ENCODE data around the gene TBX20.
"Not testable (repeated sequence)": the region's sequence is repeated elsewhere in the genome, so short reads cannot be mapped to it uniquely, and the experiment has no call there.

TBX20 gene

DNA sequence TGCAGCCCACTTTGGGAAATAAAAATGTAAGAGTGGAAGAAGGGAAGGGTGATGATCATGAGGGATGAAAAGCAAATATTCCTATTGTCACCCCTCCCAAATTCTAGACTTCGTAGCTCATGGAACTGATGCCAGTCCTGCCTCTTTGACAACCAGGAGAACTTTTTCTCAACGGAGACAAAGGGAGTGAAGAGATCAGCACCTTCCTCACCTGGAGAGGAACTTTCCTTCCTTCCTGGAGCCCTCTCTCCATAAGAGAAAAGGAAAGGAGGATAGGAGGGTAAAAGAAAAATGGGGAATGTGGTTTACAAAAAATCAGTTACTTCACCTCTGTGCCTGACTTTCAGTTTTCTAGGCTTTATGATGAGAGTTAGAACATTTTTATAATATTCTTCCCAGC, 3.4 kb downstream of the TBX20 start:
- TF ChIP-seq, protein P1, sequence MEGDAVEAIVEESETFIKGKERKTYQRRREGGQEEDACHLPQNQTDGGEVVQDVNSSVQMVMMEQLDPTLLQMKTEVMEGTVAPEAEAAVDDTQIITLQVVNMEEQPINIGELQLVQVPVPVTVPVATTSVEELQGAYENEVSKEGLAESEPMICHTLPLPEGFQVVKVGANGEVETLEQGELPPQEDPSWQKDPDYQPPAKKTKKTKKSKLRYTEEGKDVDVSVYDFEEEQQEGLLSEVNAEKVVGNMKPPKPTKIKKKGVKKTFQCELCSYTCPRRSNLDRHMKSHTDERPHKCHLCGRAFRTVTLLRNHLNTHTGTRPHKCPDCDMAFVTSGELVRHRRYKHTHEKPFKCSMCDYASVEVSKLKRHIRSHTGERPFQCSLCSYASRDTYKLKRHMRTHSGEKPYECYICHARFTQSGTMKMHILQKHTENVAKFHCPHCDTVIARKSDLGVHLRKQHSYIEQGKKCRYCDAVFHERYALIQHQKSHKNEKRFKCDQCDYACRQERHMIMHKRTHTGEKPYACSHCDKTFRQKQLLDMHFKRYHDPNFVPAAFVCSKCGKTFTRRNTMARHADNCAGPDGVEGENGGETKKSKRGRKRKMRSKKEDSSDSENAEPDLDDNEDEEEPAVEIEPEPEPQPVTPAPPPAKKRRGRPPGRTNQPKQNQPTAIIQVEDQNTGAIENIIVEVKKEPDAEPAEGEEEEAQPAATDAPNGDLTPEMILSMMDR (IDR thresholded peaks at IDR 0.05; ENCODE audit: low read depth, low read length) = no peak
- Histone ChIP-seq H3K4me3 (ENCODE audit: low read depth, low read length) (peak overlapping the region; percentile 83), H3K36me3 (peaks cover 53% of the 10 kb centered on the region), H3K9me3 (no peaks in the 10 kb centered on the region; the same call in 1 of the 2 replicates), H3K4me1 (peaks cover 16% of the 10 kb centered on the region), H3K27me3 (no peaks in the 10 kb centered on the region; the same call in 1 of the 2 replicates)
- DNase-seq = no peak

DNA sequence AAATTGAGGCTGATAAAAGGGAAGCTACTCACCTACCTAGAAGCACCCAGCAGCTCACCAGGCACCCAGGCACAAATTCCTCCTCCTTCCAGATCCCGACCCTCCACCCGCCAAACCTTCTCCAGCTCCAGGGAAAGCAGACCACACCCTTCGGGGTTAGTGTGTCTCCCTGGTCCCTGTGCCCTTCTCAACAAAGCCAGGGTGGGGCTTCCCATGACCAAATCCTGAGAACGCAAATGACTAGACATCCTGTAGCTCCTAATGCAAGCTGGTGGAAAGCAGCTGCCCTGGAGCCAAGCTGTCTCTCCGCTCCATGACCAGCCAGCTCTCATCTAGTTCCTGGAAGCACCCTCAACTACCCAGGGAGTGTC, 4.4 kb downstream of the TBX20 start:
- TF ChIP-seq, protein P1 (IDR thresholded peaks at IDR 0.05; ENCODE audit: low read depth, low read length) = no peak
- no peaks in the 10 kb centered on the region; the same call in 1 of the 2 replicates for H3K27me3 ChIP-seq
- H3K4me1 ChIP-seq = peaks cover 15% of the 10 kb centered on the region
- peak; percentile 74 for DNase-seq
- no peaks in the 10 kb centered on the region; the same call in 1 of the 2 replicates for H3K9me3 ChIP-seq
- H3K36me3 ChIP-seq = peaks cover 62% of the 10 kb centered on the region
- peak overlapping the region; percentile 83 for H3K4me3 ChIP-seq (ENCODE audit: low read depth, low read length)

DNA sequence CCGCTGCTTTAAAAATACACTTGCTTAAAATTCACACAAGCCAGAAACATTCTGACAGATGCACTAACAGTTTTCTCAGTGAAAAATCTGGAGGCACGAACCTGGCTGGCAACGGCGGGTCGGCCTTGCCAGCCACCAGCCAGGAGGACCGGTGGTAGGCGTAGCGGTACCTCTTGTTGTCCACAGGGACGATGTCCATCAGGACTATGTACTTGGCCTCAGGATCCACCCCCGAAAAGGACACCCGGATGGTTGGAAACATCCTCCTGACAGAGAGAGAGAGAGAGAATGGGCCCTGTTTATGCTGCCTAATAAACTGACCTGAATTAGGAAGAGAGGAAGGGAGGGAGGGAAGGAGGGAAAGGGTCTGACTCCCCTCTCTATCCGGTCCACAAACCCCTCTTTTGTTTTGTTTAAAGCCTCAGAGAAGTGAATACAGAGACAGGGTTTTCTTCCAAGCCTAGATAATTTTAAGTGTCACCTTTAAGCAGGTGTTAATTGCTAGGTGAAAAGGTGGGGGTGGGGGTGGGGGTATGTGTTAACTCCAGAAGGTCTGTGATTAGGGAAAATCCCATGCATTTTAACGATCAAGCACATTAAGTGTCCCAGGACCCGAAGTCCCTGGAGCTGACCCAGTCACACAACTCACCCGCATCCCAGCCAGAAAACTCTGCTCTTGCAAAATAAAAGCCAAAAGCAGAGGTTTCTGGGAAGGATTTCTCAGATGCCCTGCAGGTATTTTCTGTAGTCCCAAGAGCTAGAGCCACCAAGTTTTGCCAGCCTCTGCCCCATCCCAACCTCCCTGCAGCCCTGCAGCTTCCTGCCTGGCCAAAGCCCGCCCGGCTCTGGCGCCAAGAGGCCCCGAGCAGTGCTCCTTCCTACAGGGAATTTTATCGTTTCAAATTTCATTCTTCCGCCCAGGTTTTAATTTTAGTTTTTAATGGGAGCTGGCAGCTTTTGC, 5.0 kb downstream of the TBX20 start:
- no peaks in the 10 kb centered on the region; the same call in 1 of the 2 replicates for H3K27me3 ChIP-seq
- peaks cover 12% of the 10 kb centered on the region for H3K4me1 ChIP-seq
- H3K9me3 ChIP-seq = no peaks in the 10 kb centered on the region
- TF ChIP-seq, protein P1 (IDR thresholded peaks at IDR 0.05; ENCODE audit: low read depth, low read length) = no peak
- H3K36me3 ChIP-seq = peaks cover 69% of the 10 kb centered on the region
- DNase-seq = peak; percentile 74
- peak overlapping the region; percentile 83 for H3K4me3 ChIP-seq (ENCODE audit: low read depth, low read length)

DNA sequence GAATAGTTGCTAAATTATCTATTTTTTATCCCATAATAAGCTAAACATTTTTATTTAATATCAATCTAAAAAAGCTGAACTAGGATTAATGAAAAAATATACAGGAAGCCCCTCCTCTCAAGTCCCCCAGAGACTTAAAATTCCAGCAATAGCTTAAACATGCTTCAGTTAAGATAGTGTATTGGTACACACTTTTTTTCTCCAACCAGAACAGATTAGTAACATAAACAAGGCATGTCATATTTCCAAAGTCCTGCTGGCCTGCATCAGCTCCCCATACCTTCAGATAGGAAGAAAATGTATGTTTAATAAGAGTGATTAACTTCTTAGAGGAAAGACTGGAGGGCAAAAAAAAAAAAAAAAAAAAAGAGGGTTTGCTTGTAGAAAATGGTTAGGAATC, 7.1 kb downstream of the TBX20 start:
- Histone ChIP-seq H3K36me3 (peaks cover 85% of the 10 kb centered on the region), H3K4me1 (peaks cover 20% of the 10 kb centered on the region), H3K9me3 (no peaks in the 10 kb centered on the region), H3K4me3 (ENCODE audit: low read depth, low read length) (peak overlapping the region; percentile 83), H3K27me3 (no peaks in the 10 kb centered on the region)
- TF ChIP-seq, protein P1 (IDR thresholded peaks at IDR 0.05; ENCODE audit: low read depth, low read length) = no peak
- no peak for DNase-seq

DNA sequence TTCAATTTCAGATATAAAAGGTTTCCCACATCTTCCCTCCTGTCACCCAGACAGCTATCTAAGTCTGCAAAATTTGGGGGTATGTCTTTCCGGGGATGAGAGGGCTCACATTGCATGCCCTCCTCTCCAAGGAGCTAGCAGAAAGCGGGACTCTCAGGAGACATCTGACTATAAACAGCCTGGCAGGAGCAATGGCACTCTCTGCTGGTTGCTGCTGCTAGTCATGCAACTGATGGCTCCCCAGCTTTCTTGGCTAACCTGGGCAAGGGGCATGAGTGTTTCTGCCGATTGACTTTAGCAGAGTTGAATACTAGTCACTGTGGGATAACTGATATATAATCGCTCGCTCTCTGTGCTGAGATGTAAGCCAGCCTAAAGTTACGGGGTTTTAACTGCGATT, 12.0 kb downstream of the TBX20 start:
- Histone ChIP-seq H3K4me3 (ENCODE audit: low read depth, low read length) (no peak overlapping the region), H3K9me3 (no peaks in the 10 kb centered on the region), H3K4me1 (peaks cover 16% of the 10 kb centered on the region), H3K36me3 (peaks cover 94% of the 10 kb centered on the region), H3K27me3 (no peaks in the 10 kb centered on the region)
- DNase-seq = no peak
- TF ChIP-seq, protein P1 (IDR thresholded peaks at IDR 0.05; ENCODE audit: low read depth, low read length) = peak; percentile 45

DNA sequence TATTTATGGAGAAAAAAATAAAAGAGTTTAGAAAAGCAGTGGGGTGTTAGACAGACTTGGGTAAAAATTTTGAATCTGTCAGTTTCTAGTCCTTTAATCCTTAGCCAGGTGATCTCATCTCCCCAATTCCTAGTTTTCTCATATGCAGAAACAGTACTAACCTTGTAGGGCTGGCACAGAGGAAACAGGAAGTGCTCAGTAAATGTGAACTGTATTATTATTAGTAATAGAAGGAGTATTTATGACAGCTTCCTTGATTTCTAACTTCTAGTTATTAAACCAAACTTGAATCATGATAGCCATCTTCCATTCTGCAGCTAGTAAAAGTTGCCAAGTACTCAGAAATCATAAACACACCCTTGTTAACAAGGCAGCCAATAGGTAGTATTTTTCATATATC, 12.5 kb downstream of the TBX20 start:
- H3K9me3 ChIP-seq = no peaks in the 10 kb centered on the region
- TF ChIP-seq, protein P1 (IDR thresholded peaks at IDR 0.05; ENCODE audit: low read depth, low read length) = no peak

DNA sequence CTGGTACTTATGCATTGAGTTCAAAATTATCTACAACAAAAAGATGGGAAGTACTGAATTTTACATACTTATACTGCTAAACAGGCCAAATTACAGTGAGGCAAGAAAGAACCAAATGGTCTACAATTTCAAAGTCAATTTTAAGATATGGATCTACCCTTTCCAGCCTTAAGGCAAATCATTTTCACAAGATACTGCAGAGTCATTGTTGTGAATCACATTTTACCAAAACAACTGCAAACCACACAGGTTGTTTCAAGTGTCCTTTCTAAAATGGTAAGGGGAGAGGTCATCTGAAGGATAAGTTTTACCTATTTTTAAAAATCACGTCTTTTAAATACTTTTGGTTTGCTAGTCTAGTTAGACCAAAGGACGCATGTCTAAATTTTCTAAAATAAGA, 12.9 kb downstream of the TBX20 start:
- not testable (repeated sequence) for H3K4me3 ChIP-seq (ENCODE audit: low read depth, low read length); DNase-seq; H3K4me1 ChIP-seq; H3K9me3 ChIP-seq; H3K27me3 ChIP-seq
- H3K36me3 ChIP-seq = peaks cover 89% of the 10 kb centered on the region

More for the DNA sequence above, 12.5 kb downstream of the TBX20 start:
- Histone ChIP-seq H3K4me3 (ENCODE audit: low read depth, low read length) (no peak overlapping the region), H3K4me1 (peaks cover 13% of the 10 kb centered on the region), H3K27me3 (no peaks in the 10 kb centered on the region), H3K36me3 (peaks cover 91% of the 10 kb centered on the region)
- DNase-seq = no peak

DNA sequence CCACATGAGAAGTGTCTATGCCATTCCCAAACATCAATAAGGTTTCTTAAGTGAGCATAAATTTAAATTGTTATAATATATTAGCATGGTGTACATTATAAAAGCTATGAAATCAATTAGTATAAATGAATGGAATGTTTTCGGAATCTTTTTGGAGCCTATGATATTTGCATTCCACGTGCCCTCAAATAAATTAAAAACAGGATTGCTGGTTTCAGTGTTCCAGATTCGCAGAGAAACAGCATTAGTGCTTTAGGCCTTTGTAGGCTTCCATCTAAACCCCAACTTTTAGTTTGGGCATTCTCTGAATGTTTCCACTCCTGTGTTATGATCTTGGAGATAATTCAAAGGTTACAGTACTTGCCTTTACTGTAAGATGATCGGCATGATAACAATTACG, 15.4 kb downstream of the TBX20 start:
- not testable (repeated sequence) for DNase-seq, H3K27me3 ChIP-seq, H3K9me3 ChIP-seq

More for the DNA sequence above, 15.4 kb downstream of the TBX20 start:
- not testable (repeated sequence) for H3K4me3 ChIP-seq (ENCODE audit: low read depth, low read length); H3K4me1 ChIP-seq
- peaks cover 71% of the 10 kb centered on the region for H3K36me3 ChIP-seq
